ENCODE results near the gene HTR3D. TPM values are rescaled to one million over a fixed set of nuclear protein-coding genes. Genes with fewer than 3 reads are reported as not detected.

The HTR3D gene
- total and polyA plus RNA-seq, 2 of the 4 experiments (the other 2 are of a cell fraction): not detected

GRCh38 chr3:184029443-184029842 is 2.1 kb upstream of the HTR3D start:
- ChIA-PET POLR2A (ENCODE audit: unreplicated experiment) (no interaction called here), CTCF (interaction anchor here (1.2 to 1.4 kb wide), 2 partner anchors 9 to 12 kb away, joined by 4 read pairs; partner anchors contain the start of gene ABCC5)
- Histone ChIP-seq H3K27me3 (ENCODE audit: control insufficient read depth, insufficient read depth, low read length) (peaks cover 14% of the 10 kb centered on the region), H3K4ac (ENCODE audit: low read depth, low read length) (no peak overlapping the region), H2AK9ac (replicated peaks; ENCODE audit: low read depth, low read length, poor library complexity) (no peak overlapping the region), H2BK5ac (ENCODE audit: low read depth, low read length, poor library complexity, severe bottlenecking) (no peak overlapping the region), H3K9ac (ENCODE audit: low read depth, low read length) (no peak overlapping the region), H4K20me1 (ENCODE audit: insufficient read depth, low read length) (no peaks in the 10 kb centered on the region), H3K4me2 (ENCODE audit: low read depth, low read length) (no peak overlapping the region), H2AK5ac (ENCODE audit: low read depth, low read length) (no peak overlapping the region), H3K4me1 (ENCODE audit: control insufficient read depth, insufficient read depth, low read length) (no peaks in the 10 kb centered on the region), H3K36me3 (ENCODE audit: control insufficient read depth, insufficient read depth, low read length) (no peaks in the 10 kb centered on the region), H3K79me1 (ENCODE audit: low read depth in 1 of 2, low read length in 2 of 2) (no peaks in the 10 kb centered on the region), H4K91ac (ENCODE audit: insufficient read depth, low read depth, low read length) (no peak overlapping the region), H3K23ac (ENCODE audit: low read depth, low read length) (no peak overlapping the region), H3K18ac (ENCODE audit: low read depth, low read length) (no peak overlapping the region), H2AFZ (replicated peaks; ENCODE audit: low read length, poor library complexity) (no peak overlapping the region), H2BK20ac (ENCODE audit: low read depth, low read length) (no peak overlapping the region), H2BK15ac (ENCODE audit: low read depth, low read length) (no peak overlapping the region), H3K9me1 (ENCODE audit: insufficient read depth, low read length) (no peaks in the 10 kb centered on the region), H2BK120ac (ENCODE audit: low read depth, low read length) (no peak overlapping the region), H3K27ac (ENCODE audit: insufficient read depth, low read length) (no peak overlapping the region), H4K5ac (ENCODE audit: low read depth, low read length) (no peak overlapping the region), H3K56ac (ENCODE audit: extremely low read depth, insufficient read depth, low read length) (no peak overlapping the region), H3K9me3 (ENCODE audit: control insufficient read depth, insufficient read depth, low read length) (no peaks in the 10 kb centered on the region), H3K14ac (replicated peaks; ENCODE audit: low read depth, low read length) (no peak overlapping the region), H3K4me3 (ENCODE audit: insufficient read depth, low read depth, low read length) (no peak overlapping the region), H4K8ac (ENCODE audit: low read depth in 2 of 2, low read length in 2 of 2) (no peak overlapping the region)
- WGBS, 2 experiments (ENCODE audit: extremely low coverage in 2 of 2, insufficient read length in 1 of 2): no CpG with 5 or more reads among the region's 2 CpGs
- in situ Hi-C loops (cut with MboI; ENCODE audit: low sequenced_read_pairs) (no loop called here), intact Hi-C loops (cut with micrococcal nuclease) (no loop called here), dilution Hi-C loops (cut with HindIII; ENCODE audit: low sequenced_read_pairs, unreplicated experiment) (no loop called here)
- no peak for ATAC-seq (ENCODE audit: low read depth)
- no peak for DNase-seq
- no TSS peak for BruUV-seq (replicated peaks)
- TF ChIP-seq CEBPB (IDR thresholded peaks at IDR 0.05; ENCODE audit: low read depth, low read length) (no peak), MAFK (IDR thresholded peaks at IDR 0.05; ENCODE audit: low read depth, low read length) (no peak), SMC3 (IDR thresholded peaks at IDR 0.05; ENCODE audit: low read depth, low read length) (no peak), RAD21 (IDR thresholded peaks at IDR 0.05; ENCODE audit: low read length) (no peak), FOS (IDR thresholded peaks at IDR 0.05; ENCODE audit: low read depth, low read length) (no peak), USF2 (IDR thresholded peaks at IDR 0.05; ENCODE audit: low read depth, low read length) (no peak), CTCF (conservative IDR thresholded peaks at IDR 0.05; ENCODE audit: low read depth, low read length) (no peak), BHLHE40 (IDR thresholded peaks at IDR 0.05; ENCODE audit: low read depth, low read length) (no peak)
